ENCODE measurements around the gene LPA. TPM values are rescaled to one million over a fixed set of nuclear protein-coding genes. Genes with fewer than 3 reads are reported as not detected.

The LPA gene
- total RNA-seq, 2 donors from 2014 or later: not detected

Other genes with a start within 250 kb of the LPA start
- gene PLG, start 38.0 kb upstream of the LPA start, total RNA-seq: not detected